DND-41 (cell line): Measurements from ENCODE around the gene RNLS.

Source experiments
- ATAC-seq: fragments of 200-7000 bp; cut with Tn5 transposase; 3 replicates; pipeline ENCODE4 v1.9.1; 2021; ENCODE audit warnings: low read depth; ENCODE audit not compliant: insufficient read depth
- DNase-seq: peaks from one replicate; pipeline ENCODE4 v3.0.0-alpha.2; 2020
- H2AFZ ChIP-seq: 2 replicates; pipeline ENCODE4 v1.6.0; 2012; ENCODE audit warnings: low read depth, low read length
- H3K27ac ChIP-seq: 2 replicates; pipeline ENCODE4 v1.5.1; 2012; ENCODE audit warnings: low read length, inconsistent platforms
- H3K27me3 ChIP-seq: fragments of 200-600 bp; sonication (generic); 2 replicates; pipeline ENCODE4 v1.6.0; 2012; ENCODE audit warnings: low read length, mild to moderate bottlenecking, inconsistent platforms; ENCODE audit not compliant: insufficient read depth, poor library complexity
- H3K36me3 ChIP-seq: 2 replicates; pipeline ENCODE4 v1.5.1; 2012; ENCODE audit warnings: low read length, inconsistent platforms; ENCODE audit not compliant: insufficient read depth
- H3K4me1 ChIP-seq: 2 replicates; pipeline ENCODE4 v1.5.1; 2012; ENCODE audit warnings: mild to moderate bottlenecking, low read length; ENCODE audit not compliant: insufficient read depth
- H3K4me2 ChIP-seq: 2 replicates; pipeline ENCODE4 v1.6.0; 2012; ENCODE audit warnings: mild to moderate bottlenecking, moderate library complexity, low read length, inconsistent platforms; ENCODE audit not compliant: insufficient read depth
- H3K4me3 ChIP-seq, 2 experiments: fragments of 200-600 bp in 1 of 2; shearing (Covaris generic) in 1 of 2; 2 replicates each; pipeline ENCODE4 v1.5.1; 2012 to 2016; ENCODE audit warnings: inconsistent platforms in 2 of 2, low read length in 2 of 2, mild to moderate bottlenecking in 2 of 2, low read depth in 1 of 2, moderate library complexity in 1 of 2
- H3K79me2 ChIP-seq: 2 replicates; pipeline ENCODE4 v1.6.0; 2012; ENCODE audit warnings: low read length, inconsistent platforms; ENCODE audit not compliant: insufficient read depth
- H3K9ac ChIP-seq: 2 replicates; pipeline ENCODE4 v1.6.0; 2012; ENCODE audit warnings: low read depth, mild to moderate bottlenecking, inconsistent platforms, low read length, moderate library complexity
- H3K9me3 ChIP-seq: 2 replicates; pipeline ENCODE4 v1.5.1; 2012; ENCODE audit warnings: low read length, moderate library complexity, mild to moderate bottlenecking, inconsistent platforms; ENCODE audit not compliant: insufficient read depth, severe bottlenecking
- H4K20me1 ChIP-seq: 2 replicates; pipeline ENCODE4 v1.6.0; 2012; ENCODE audit warnings: low read length; ENCODE audit not compliant: insufficient read depth
- EZH2 ChIP-seq: IDR thresholded peaks from 3 replicates; pipeline ENCODE4 v1.6.1; 2012; ENCODE audit warnings: borderline replicate concordance, low read depth, mild to moderate bottlenecking, moderate library complexity, low read length, inconsistent platforms; ENCODE audit not compliant: severe bottlenecking
- TF ChIP-seq, protein P1 (sequence below): IDR thresholded peaks from 2 replicates; pipeline ENCODE4 v1.5.1; 2012; ENCODE audit warnings: borderline replicate concordance, low read length, moderate library complexity, mild to moderate bottlenecking; ENCODE audit not compliant: poor library complexity, severe bottlenecking; ENCODE audit errors: extremely low read depth

The RNLS gene

GRCh38 chr10:88458209-88458608 lies 124.9 kb downstream of the RNLS start:
- Histone ChIP-seq H3K4me2 (no peak overlapping the region), H3K9me3 (no peaks in the 10 kb centered on the region), H3K27me3 (no peaks in the 10 kb centered on the region), H3K36me3 (no peaks in the 10 kb centered on the region), H3K4me1 (no peaks in the 10 kb centered on the region), H3K4me3 (no peak overlapping the region), H4K20me1 (no peaks in the 10 kb centered on the region), H3K79me2 (no peaks in the 10 kb centered on the region), H3K9ac (no peak overlapping the region), H3K27ac (no peak overlapping the region), H2AFZ (peak overlapping the region; percentile 35; the same call in 1 of the 2 replicates)
- no peak for DNase-seq
- TF ChIP-seq EZH2, result no peak
- TF ChIP-seq, protein P1, sequence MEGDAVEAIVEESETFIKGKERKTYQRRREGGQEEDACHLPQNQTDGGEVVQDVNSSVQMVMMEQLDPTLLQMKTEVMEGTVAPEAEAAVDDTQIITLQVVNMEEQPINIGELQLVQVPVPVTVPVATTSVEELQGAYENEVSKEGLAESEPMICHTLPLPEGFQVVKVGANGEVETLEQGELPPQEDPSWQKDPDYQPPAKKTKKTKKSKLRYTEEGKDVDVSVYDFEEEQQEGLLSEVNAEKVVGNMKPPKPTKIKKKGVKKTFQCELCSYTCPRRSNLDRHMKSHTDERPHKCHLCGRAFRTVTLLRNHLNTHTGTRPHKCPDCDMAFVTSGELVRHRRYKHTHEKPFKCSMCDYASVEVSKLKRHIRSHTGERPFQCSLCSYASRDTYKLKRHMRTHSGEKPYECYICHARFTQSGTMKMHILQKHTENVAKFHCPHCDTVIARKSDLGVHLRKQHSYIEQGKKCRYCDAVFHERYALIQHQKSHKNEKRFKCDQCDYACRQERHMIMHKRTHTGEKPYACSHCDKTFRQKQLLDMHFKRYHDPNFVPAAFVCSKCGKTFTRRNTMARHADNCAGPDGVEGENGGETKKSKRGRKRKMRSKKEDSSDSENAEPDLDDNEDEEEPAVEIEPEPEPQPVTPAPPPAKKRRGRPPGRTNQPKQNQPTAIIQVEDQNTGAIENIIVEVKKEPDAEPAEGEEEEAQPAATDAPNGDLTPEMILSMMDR, result no peak
- ATAC-seq, result no peak

GRCh38 chr10:88457660-88458059 lies 125.5 kb downstream of the RNLS start:
- H2AFZ ChIP-seq, result no peak overlapping the region
- no peak overlapping the region for H3K27ac ChIP-seq
- H4K20me1 ChIP-seq, result no peaks in the 10 kb centered on the region
- H3K9ac ChIP-seq, result no peak overlapping the region
- H3K4me1 ChIP-seq, result no peaks in the 10 kb centered on the region
- no peak overlapping the region for H3K4me2 ChIP-seq
- H3K36me3 ChIP-seq, result no peaks in the 10 kb centered on the region
- ATAC-seq (peak; percentile 42; the same call in 2 of the 3 replicates), DNase-seq (peak; percentile 14)
- TF ChIP-seq, protein P1, result peak; percentile 39
- no peak for TF ChIP-seq EZH2
- H3K4me3 ChIP-seq, result no peak overlapping the region
- H3K9me3 ChIP-seq, result no peaks in the 10 kb centered on the region
- no peaks in the 10 kb centered on the region for H3K79me2 ChIP-seq
- H3K27me3 ChIP-seq, result no peaks in the 10 kb centered on the region

DNA sequence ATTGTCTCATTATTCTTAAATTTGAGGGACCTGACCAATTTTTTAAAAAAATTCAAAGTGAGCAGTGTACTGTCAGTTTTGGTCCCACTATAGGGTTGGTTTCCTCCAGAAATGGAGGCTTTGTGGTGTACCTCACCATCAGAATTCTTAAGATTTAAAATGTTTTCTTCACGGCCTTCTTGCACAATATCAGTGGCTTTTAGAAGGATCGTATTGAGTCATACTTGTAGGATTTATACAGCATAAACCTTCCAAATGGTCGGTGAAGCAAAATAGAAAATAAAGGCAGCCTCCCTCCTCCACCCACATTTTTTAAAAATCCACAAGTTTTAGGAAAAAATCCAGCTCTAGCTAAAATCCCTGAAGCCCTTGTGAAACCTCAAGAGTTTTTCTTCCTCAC lies 126.4 kb downstream of the RNLS start:
- H3K4me3 ChIP-seq, result no peak overlapping the region
- ATAC-seq, result no peak
- no peaks in the 10 kb centered on the region for H3K4me1 ChIP-seq
- H3K79me2 ChIP-seq, result no peaks in the 10 kb centered on the region
- H3K36me3 ChIP-seq, result no peaks in the 10 kb centered on the region
- no peak overlapping the region for H3K27ac ChIP-seq
- DNase-seq, result no peak
- TF ChIP-seq, protein P1, result no peak
- no peak for TF ChIP-seq EZH2
- H3K27me3 ChIP-seq, result no peaks in the 10 kb centered on the region
- no peak overlapping the region for H3K9ac ChIP-seq
- no peak overlapping the region for H3K4me2 ChIP-seq
- H4K20me1 ChIP-seq, result no peaks in the 10 kb centered on the region
- H3K9me3 ChIP-seq, result no peaks in the 10 kb centered on the region
- H2AFZ ChIP-seq, result no peak overlapping the region

GRCh38 chr10:88455831-88456230 lies 127.3 kb downstream of the RNLS start:
- Histone ChIP-seq H3K9me3 (no peaks in the 10 kb centered on the region), H3K4me1 (no peaks in the 10 kb centered on the region), H3K36me3 (no peaks in the 10 kb centered on the region), H3K27ac (no peak overlapping the region), H3K79me2 (no peaks in the 10 kb centered on the region), H3K4me3 (no peak overlapping the region), H3K27me3 (no peaks in the 10 kb centered on the region), H3K4me2 (no peak overlapping the region), H2AFZ (no peak overlapping the region), H3K9ac (no peak overlapping the region), H4K20me1 (no peaks in the 10 kb centered on the region)
- ATAC-seq (no peak), DNase-seq (no peak)
- TF ChIP-seq, protein P1, result no peak
- no peak for TF ChIP-seq EZH2
